Retinal pigment epithelial cell (primary cell): ENCODE results near the gene YJEFN3.

ENCODE experiments used
- DNase-seq: peaks from one replicate; pipeline ENCODE4 v3.0.0-alpha.2; 2010; ENCODE audit warnings: low read depth
- H3K4me3 ChIP-seq: 2 replicates; pipeline ENCODE4 v1.5.1; 2011; ENCODE audit warnings: mild to moderate bottlenecking, low read length, control low read depth, moderate library complexity
- TF ChIP-seq, protein P1 (sequence below): conservative IDR thresholded peaks from 2 replicates; pipeline ENCODE4 v1.5.1; 2011; ENCODE audit warnings: low read depth, low read length, control low read depth, inconsistent platforms

The YJEFN3 gene

DNA sequence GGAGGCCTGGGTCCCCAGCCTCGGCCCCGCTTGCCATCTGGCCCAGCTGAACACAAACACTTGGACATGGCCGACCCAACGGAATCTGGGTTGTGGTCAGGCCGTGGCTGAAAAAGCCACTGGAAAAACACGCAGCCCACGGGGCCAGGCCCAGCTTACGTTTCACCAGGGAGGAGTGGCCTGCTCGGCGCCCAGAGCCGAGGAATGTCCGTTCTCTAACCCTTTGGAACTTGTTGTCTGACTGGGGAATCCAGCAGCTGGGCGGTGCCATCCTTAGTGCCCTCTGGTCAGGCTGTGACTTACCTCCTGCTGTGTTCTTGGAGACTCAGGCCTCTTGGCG, 23.1 kb downstream of the YJEFN3 start:
- DNase-seq: no peak
- H3K4me3 ChIP-seq: no peak overlapping the region
- TF ChIP-seq, protein P1, sequence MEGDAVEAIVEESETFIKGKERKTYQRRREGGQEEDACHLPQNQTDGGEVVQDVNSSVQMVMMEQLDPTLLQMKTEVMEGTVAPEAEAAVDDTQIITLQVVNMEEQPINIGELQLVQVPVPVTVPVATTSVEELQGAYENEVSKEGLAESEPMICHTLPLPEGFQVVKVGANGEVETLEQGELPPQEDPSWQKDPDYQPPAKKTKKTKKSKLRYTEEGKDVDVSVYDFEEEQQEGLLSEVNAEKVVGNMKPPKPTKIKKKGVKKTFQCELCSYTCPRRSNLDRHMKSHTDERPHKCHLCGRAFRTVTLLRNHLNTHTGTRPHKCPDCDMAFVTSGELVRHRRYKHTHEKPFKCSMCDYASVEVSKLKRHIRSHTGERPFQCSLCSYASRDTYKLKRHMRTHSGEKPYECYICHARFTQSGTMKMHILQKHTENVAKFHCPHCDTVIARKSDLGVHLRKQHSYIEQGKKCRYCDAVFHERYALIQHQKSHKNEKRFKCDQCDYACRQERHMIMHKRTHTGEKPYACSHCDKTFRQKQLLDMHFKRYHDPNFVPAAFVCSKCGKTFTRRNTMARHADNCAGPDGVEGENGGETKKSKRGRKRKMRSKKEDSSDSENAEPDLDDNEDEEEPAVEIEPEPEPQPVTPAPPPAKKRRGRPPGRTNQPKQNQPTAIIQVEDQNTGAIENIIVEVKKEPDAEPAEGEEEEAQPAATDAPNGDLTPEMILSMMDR: no peak

GRCh38 chr19:19552798-19553197, 24.1 kb downstream of the YJEFN3 start:
- H3K4me3 ChIP-seq: no peak overlapping the region
- TF ChIP-seq, protein P1: peak; percentile 74
- no peak for DNase-seq

DNA sequence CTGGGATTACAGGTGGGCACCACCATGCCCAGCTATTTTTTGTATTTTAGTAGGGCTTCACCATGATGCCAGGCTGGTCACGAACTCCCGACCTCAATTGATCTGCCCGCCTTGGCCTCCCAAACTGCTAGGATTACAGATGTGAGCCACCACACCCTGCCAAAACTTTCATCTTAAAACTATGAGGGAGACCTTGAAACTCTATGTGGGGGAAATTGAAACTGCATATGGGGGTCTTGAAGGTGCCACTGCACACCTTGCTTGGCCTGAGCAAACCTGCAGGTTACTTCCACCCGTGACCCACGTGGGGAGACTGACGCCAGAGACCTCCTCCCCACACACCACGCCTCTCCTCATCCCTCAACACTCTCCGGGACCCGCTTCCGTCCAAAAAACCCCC, 25.0 kb downstream of the YJEFN3 start:
- TF ChIP-seq, protein P1: no peak
- DNase-seq: no peak
- no peak overlapping the region for H3K4me3 ChIP-seq

GRCh38 chr19:19554074-19555023, 25.6 kb downstream of the YJEFN3 start:
- H3K4me3 ChIP-seq: no peak overlapping the region
- TF ChIP-seq, protein P1: peak; percentile 78
- DNase-seq: no peak

GRCh38 chr19:19558055-19558454, 29.3 kb downstream of the YJEFN3 start:
- TF ChIP-seq, protein P1: no peak
- DNase-seq: no peak
- H3K4me3 ChIP-seq: no peak overlapping the region

GRCh38 chr19:19558636-19559035, 29.9 kb downstream of the YJEFN3 start:
- no peak for DNase-seq
- TF ChIP-seq, protein P1: no peak
- H3K4me3 ChIP-seq: no peak overlapping the region

DNA sequence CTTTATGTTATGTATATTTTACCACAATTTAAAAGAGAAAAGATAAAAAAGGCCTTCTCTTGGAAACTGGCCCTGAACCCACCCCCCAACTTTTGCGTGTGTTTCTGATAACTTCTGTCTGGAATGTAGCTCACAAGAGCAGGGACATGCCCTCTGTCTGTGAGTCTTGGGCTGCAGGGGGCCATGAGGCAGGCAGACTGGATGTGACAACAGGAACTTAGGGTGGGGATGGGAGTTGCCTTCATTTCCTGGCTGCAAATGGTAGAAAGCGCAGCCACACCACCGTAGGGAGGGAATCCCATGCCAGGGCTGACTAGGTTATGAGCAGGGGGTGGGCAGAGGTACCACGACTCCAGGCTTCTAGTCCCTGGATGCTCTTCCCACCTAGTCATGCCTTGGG, 31.2 kb downstream of the YJEFN3 start:
- H3K4me3 ChIP-seq: no peak overlapping the region
- TF ChIP-seq, protein P1: no peak
- no peak for DNase-seq
